ENCODE results near the gene CHORDC1.

Gene CHORDC1

GRCh38 chr11:90251599-90251998 lies 28.8 kb upstream of the CHORDC1 start:
- TF ChIP-seq POLR2AphosphoS5 (IDR thresholded peaks at IDR 0.05; ENCODE audit: low read depth, low read length) = no peak
- TF ChIP-seq SIN3A (IDR thresholded peaks at IDR 0.05; ENCODE audit: borderline replicate concordance, insufficient read depth, low read length) = no peak
- TF ChIP-seq TAF1 (IDR thresholded peaks at IDR 0.05; ENCODE audit: borderline replicate concordance, insufficient read depth, low read length) = no peak
- no peak for TF ChIP-seq REST (IDR thresholded peaks at IDR 0.05; ENCODE audit: insufficient read depth in 1 of 2, low read depth in 2 of 2, low read length in 2 of 2)
- no peak for TF ChIP-seq FOXP2 (optimal IDR thresholded peaks at IDR 0.05; ENCODE audit: borderline replicate concordance, extremely low read depth, extremely low read length, insufficient read depth)

DNA sequence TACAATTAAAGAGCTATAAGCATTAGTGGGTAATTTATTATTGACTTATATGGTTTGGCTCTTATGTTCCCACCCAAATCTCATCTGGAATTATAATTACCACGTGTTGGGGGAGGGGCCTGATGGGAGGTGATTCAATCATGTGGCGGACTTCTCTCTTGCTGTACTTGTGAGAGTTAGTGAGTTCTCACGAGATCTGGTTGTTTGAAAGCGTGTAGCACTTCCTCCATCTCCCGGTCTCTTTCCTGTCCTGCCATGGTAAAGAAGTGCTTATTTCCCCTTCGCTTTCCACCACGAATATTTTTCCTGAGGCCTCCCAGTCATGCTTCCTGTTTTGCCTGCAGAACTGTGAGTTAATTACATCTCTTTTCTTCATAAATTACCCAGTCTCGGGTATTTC lies 28.1 kb upstream of the CHORDC1 start:
- TF ChIP-seq FOXP2 (optimal IDR thresholded peaks at IDR 0.05; ENCODE audit: borderline replicate concordance, extremely low read depth, extremely low read length, insufficient read depth) (no peak), POLR2AphosphoS5 (IDR thresholded peaks at IDR 0.05; ENCODE audit: low read depth, low read length) (no peak), TAF1 (IDR thresholded peaks at IDR 0.05; ENCODE audit: borderline replicate concordance, insufficient read depth, low read length) (no peak), SIN3A (IDR thresholded peaks at IDR 0.05; ENCODE audit: borderline replicate concordance, insufficient read depth, low read length) (no peak), REST (IDR thresholded peaks at IDR 0.05; ENCODE audit: insufficient read depth in 1 of 2, low read depth in 2 of 2, low read length in 2 of 2) (no peak)

DNA sequence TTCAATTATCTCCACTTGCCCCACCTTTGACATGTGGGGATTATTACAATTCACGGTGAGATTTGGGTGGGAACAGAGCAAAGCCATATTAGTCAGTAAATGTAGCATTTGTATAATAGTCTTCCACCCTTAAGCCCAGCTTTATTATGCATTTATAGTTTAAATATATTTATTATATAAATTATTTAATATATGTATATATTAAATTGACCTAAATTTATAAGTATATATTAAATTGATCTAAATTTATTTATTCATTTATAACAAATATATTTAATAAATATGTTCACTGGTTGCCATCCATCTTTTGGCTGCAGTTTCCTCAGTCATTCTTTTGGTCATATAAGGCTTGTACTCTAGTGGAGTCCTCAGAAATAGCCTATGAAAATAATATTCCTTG lies 23.6 kb upstream of the CHORDC1 start:
- TF ChIP-seq TAF1 (IDR thresholded peaks at IDR 0.05; ENCODE audit: borderline replicate concordance, insufficient read depth, low read length) = no peak
- TF ChIP-seq FOXP2 (optimal IDR thresholded peaks at IDR 0.05; ENCODE audit: borderline replicate concordance, extremely low read depth, extremely low read length, insufficient read depth) = no peak
- no peak for TF ChIP-seq POLR2AphosphoS5 (IDR thresholded peaks at IDR 0.05; ENCODE audit: low read depth, low read length)
- no peak for TF ChIP-seq SIN3A (IDR thresholded peaks at IDR 0.05; ENCODE audit: borderline replicate concordance, insufficient read depth, low read length)
- TF ChIP-seq REST (IDR thresholded peaks at IDR 0.05; ENCODE audit: insufficient read depth in 1 of 2, low read depth in 2 of 2, low read length in 2 of 2) = no peak

DNA sequence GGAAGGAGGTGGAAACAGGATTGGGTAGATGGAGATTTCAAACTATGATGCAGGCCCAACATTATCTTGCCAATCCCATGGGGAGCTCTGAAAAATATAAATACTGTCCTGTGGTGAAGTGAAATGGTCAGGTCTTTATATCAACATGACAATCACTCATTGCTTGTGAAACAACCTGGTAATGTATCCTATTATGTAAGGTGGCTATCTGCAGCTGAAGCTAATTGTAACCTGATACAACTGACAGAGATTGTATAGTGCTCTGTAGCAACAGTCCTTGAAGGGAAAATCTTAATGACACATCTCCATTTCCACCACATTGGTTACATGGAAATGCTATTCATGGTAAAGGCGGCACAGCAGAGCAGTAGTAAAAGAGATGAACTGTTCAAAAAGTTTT lies 20.7 kb upstream of the CHORDC1 start:
- TF ChIP-seq POLR2AphosphoS5 (IDR thresholded peaks at IDR 0.05; ENCODE audit: low read depth, low read length) (no peak), FOXP2 (optimal IDR thresholded peaks at IDR 0.05; ENCODE audit: borderline replicate concordance, extremely low read depth, extremely low read length, insufficient read depth) (no peak), REST (IDR thresholded peaks at IDR 0.05; ENCODE audit: insufficient read depth in 1 of 2, low read depth in 2 of 2, low read length in 2 of 2) (no peak), SIN3A (IDR thresholded peaks at IDR 0.05; ENCODE audit: borderline replicate concordance, insufficient read depth, low read length) (no peak), TAF1 (IDR thresholded peaks at IDR 0.05; ENCODE audit: borderline replicate concordance, insufficient read depth, low read length) (no peak)

- TF ChIP-seq FOXP2 (optimal IDR thresholded peaks at IDR 0.05; ENCODE audit: borderline replicate concordance, extremely low read depth, extremely low read length, insufficient read depth) (no peak), POLR2AphosphoS5 (IDR thresholded peaks at IDR 0.05; ENCODE audit: low read depth, low read length) (no peak), REST (IDR thresholded peaks at IDR 0.05; ENCODE audit: insufficient read depth in 1 of 2, low read depth in 2 of 2, low read length in 2 of 2) (no peak), TAF1 (IDR thresholded peaks at IDR 0.05; ENCODE audit: borderline replicate concordance, insufficient read depth, low read length) (no peak), SIN3A (IDR thresholded peaks at IDR 0.05; ENCODE audit: borderline replicate concordance, insufficient read depth, low read length) (no peak)
Measured at GRCh38 chr11:90242894-90243416, 20.1 kb upstream of the CHORDC1 start.

All from PFSK-1 (cell line).